ENCODE measurements around the gene UGT1A4. TPM values are rescaled to one million over a fixed set of nuclear protein-coding genes. Genes with fewer than 3 reads are reported as not detected.

The UGT1A4 gene
- total and polyA plus RNA-seq, 12 donors, result not detected

GRCh38 chr2:233803994-233804393 is 85.5 kb downstream of the UGT1A4 start:
- no peak for DNase-seq
- H3K4me1 ChIP-seq, result no peaks in the 10 kb centered on the region
- peaks cover 0 to 20% (median 11%) of the 10 kb centered on the region in 7 donors for H3K27me3 ChIP-seq
- intact Hi-C loops (cut with DNase I), result no loop called here
- H3K9me3 ChIP-seq, result peaks cover 0 to 5% (median 0%) of the 10 kb centered on the region in 11 donors
- WGBS, 2 donors, result 66 to 71% methylated on average over 8 of the region's 8 CpGs
- no peak for TF ChIP-seq CTCF (IDR thresholded peaks at IDR 0.05)
- no peak for ATAC-seq
- no peaks in the 10 kb centered on the region for H3K36me3 ChIP-seq
- no peak overlapping the region for H3K4me3 ChIP-seq
- H3K27ac ChIP-seq, result no peak overlapping the region

GRCh38 chr2:233807215-233807865 is 88.8 kb downstream of the UGT1A4 start:
- Histone ChIP-seq H3K27me3 (peaks cover 0 to 32% (median 14%) of the 10 kb centered on the region in 7 donors), H3K9me3 (no peaks in the 10 kb centered on the region), H3K4me3 (no peak overlapping the region), H3K27ac (no peak overlapping the region), H3K36me3 (no peaks in the 10 kb centered on the region), H3K4me1 (no peaks in the 10 kb centered on the region)
- intact Hi-C loops (cut with DNase I), result loop anchor here in 1 of 10 donors (5.0 kb wide), 1 partner anchor 1595 kb away; no protein-coding TSS in a partner anchor
- no peak for TF ChIP-seq CTCF (IDR thresholded peaks at IDR 0.05)
- DNase-seq (no peak), ATAC-seq (no peak)
- 68 to 69% methylated on average over 12 of the region's 12 CpGs for WGBS, 2 donors

- Histone ChIP-seq H3K27me3 (peaks cover 0 to 28% (median 14%) of the 10 kb centered on the region in 7 donors), H3K9me3 (no peaks in the 10 kb centered on the region), H3K4me3 (no peak overlapping the region), H3K4me1 (no peaks in the 10 kb centered on the region), H3K27ac (no peak overlapping the region), H3K36me3 (no peaks in the 10 kb centered on the region)
- no peak for TF ChIP-seq CTCF (IDR thresholded peaks at IDR 0.05)
- intact Hi-C loops (cut with DNase I), result loop anchor here in 1 of 10 donors (5.0 kb wide), 1 partner anchor 1596 kb away; no protein-coding TSS in a partner anchor
- DNase-seq (no peak), ATAC-seq (no peak)
- WGBS, 2 donors, result 73 to 80% methylated on average over 10 of the region's 10 CpGs
Measured at GRCh38 chr2:233807966-233808935, 89.7 kb downstream of the UGT1A4 start.

- Histone ChIP-seq H3K4me3 (no peak overlapping the region), H3K9me3 (no peaks in the 10 kb centered on the region), H3K27me3 (peaks cover 0 to 36% (median 14%) of the 10 kb centered on the region in 7 donors), H3K27ac (no peak overlapping the region), H3K36me3 (no peaks in the 10 kb centered on the region), H3K4me1 (no peaks in the 10 kb centered on the region)
- DNase-seq (no peak), ATAC-seq (no peak)
- 83 to 85% methylated on average over 6 of the region's 6 CpGs for WGBS, 2 donors
- intact Hi-C loops (cut with DNase I), result no loop called here
- TF ChIP-seq CTCF (IDR thresholded peaks at IDR 0.05), result no peak
Measured at GRCh38 chr2:233810385-233810784, 91.8 kb downstream of the UGT1A4 start.
